Measurements from ENCODE around the gene CEP170B.

The CEP170B gene

DNA sequence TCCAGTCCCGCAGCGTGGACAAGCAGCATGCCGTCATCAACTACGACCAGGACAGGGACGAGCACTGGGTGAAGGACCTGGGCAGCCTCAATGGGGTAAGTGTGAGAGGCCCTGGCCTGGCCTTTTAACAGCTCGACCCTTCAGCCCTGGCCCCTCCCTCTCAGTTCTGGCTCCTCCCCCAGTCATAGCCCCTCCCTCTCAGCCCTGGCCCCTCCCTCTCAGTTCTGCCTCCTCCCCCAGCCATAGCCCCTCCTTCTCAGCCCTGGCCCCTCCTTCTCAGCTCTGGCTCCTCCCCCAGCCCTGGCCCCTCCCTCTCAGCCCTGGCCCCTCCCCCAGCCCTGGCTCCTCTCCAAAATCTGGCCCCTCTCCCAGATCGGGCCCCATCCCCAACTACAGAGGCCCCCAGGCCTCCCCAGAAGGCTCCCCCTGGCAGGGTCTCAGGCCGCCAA lies 11.2 kb downstream of the CEP170B start:
- Histone ChIP-seq H2AFZ (ENCODE audit: low read length) (no peak overlapping the region), H4K20me1 (ENCODE audit: insufficient read depth, low read length, poor library complexity, severe bottlenecking) (no peaks in the 10 kb centered on the region), H3K9me2 (replicated peaks; ENCODE audit: low read depth, low read length) (no peaks in the 10 kb centered on the region), H3K36me3 (ENCODE audit: insufficient read depth, low read length) (no peaks in the 10 kb centered on the region), H3K4me1 (ENCODE audit: insufficient read depth, low read length, poor library complexity, severe bottlenecking) (no peaks in the 10 kb centered on the region), H3K79me2 (ENCODE audit: insufficient read depth, low read length) (no peaks in the 10 kb centered on the region), H3K27me3 (ENCODE audit: insufficient read depth, low read length, poor library complexity, severe bottlenecking) (no peaks in the 10 kb centered on the region), H3F3A (ENCODE audit: low read depth) (no peaks in the 10 kb centered on the region), H3K9ac (ENCODE audit: low read depth, low read length, poor library complexity, severe bottlenecking) (no peak overlapping the region), H3K9me3 (ENCODE audit: insufficient read depth, low read depth, low read length) (no peaks in the 10 kb centered on the region), H3K4me3 (ENCODE audit: low read length, poor library complexity, severe bottlenecking) (no peak overlapping the region), H3K4me2 (ENCODE audit: low read depth, low read length, poor library complexity, severe bottlenecking) (no peak overlapping the region)
- TF ChIP-seq, protein P1, sequence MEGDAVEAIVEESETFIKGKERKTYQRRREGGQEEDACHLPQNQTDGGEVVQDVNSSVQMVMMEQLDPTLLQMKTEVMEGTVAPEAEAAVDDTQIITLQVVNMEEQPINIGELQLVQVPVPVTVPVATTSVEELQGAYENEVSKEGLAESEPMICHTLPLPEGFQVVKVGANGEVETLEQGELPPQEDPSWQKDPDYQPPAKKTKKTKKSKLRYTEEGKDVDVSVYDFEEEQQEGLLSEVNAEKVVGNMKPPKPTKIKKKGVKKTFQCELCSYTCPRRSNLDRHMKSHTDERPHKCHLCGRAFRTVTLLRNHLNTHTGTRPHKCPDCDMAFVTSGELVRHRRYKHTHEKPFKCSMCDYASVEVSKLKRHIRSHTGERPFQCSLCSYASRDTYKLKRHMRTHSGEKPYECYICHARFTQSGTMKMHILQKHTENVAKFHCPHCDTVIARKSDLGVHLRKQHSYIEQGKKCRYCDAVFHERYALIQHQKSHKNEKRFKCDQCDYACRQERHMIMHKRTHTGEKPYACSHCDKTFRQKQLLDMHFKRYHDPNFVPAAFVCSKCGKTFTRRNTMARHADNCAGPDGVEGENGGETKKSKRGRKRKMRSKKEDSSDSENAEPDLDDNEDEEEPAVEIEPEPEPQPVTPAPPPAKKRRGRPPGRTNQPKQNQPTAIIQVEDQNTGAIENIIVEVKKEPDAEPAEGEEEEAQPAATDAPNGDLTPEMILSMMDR (conservative IDR thresholded peaks at IDR 0.05; ENCODE audit: low read length) = no peak
- no peak for TF ChIP-seq EZH2phosphoT487 (IDR thresholded peaks at IDR 0.05; ENCODE audit: borderline replicate concordance)

DNA sequence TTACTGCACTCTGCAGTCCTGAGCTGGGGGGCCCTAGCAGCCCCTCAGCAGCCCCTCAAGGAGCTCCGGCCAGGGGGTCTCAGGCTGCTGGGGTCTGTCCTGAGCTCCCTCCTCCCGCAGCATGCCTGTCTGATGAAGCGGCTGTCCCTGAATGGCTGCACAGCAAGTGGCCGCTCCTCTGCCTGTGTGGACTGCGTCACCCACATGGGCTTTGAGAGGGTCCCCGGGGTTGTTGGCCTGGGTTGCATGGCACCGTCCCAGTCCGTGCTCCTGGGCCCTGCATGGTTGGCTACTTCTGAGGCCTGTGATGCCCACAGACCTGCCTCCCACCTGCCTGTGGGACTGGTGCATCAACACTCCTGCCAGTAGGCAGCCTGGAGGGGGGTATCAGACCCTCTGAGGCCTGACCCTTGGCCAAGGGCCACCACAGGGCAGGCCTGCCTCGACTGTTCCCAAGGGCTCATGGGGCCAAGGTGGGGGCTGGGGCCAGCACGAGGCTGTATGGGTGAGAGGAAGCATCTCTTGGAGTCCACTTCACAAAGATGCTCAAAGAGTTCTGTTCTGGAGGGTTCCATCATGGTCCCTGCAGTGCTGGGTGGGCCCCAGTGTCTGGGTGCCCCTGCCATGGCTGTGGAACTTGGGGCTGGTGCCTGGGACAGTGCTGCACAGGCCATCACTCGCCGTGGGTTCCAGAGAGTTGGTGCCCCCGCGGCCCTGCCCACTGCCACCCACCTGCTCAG lies 12.2 kb downstream of the CEP170B start:
- Histone ChIP-seq H3K36me3 (ENCODE audit: insufficient read depth, low read length) (no peaks in the 10 kb centered on the region), H3F3A (ENCODE audit: low read depth) (no peaks in the 10 kb centered on the region), H3K9ac (ENCODE audit: low read depth, low read length, poor library complexity, severe bottlenecking) (no peak overlapping the region), H3K4me1 (ENCODE audit: insufficient read depth, low read length, poor library complexity, severe bottlenecking) (no peaks in the 10 kb centered on the region), H3K79me2 (ENCODE audit: insufficient read depth, low read length) (no peaks in the 10 kb centered on the region), H2AFZ (ENCODE audit: low read length) (no peak overlapping the region), H3K4me2 (ENCODE audit: low read depth, low read length, poor library complexity, severe bottlenecking) (no peak overlapping the region), H4K20me1 (ENCODE audit: insufficient read depth, low read length, poor library complexity, severe bottlenecking) (no peaks in the 10 kb centered on the region), H3K9me3 (ENCODE audit: insufficient read depth, low read depth, low read length) (no peaks in the 10 kb centered on the region), H3K4me3 (ENCODE audit: low read length, poor library complexity, severe bottlenecking) (no peak overlapping the region), H3K27me3 (ENCODE audit: insufficient read depth, low read length, poor library complexity, severe bottlenecking) (no peaks in the 10 kb centered on the region), H3K9me2 (replicated peaks; ENCODE audit: low read depth, low read length) (no peaks in the 10 kb centered on the region)
- TF ChIP-seq, protein P1 (conservative IDR thresholded peaks at IDR 0.05; ENCODE audit: low read length) = no peak
- no peak for TF ChIP-seq EZH2phosphoT487 (IDR thresholded peaks at IDR 0.05; ENCODE audit: borderline replicate concordance)

DNA sequence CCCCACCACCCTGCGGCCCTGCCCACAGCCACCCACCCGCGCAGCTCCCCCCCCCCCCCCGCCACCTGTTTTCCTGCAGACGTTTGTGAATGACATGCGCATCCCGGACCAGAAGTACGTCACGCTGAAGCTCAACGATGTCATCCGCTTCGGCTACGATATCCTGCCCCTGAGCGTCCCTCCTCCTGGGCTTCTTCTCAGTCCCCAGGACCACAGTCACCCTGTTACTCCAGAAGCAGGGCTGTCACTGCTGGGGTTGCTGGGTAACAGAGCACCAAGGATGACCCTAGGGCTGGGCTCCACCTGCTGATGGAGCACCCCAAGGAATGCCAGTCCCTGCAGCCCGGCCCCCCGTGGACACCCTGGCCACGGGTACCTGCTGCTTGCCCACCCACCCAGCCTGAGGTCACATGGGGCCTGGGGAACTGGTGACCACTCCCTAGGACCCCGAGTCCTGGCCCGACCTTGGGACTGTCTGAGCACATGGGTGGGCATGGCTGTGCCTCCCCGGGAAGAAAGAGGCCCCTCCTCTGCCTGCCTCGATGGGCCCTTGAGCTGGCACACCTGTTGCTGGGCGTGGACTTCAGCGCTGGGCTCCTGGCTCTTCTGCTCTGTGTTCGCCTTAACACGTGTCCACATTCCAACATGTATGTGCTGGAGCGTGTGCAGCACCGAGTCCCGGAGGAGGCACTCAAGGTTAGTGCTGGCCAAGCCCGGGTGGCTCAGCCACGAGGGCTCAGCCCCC lies 12.9 kb downstream of the CEP170B start:
- Histone ChIP-seq H2AFZ (ENCODE audit: low read length) (no peak overlapping the region), H3F3A (ENCODE audit: low read depth) (no peaks in the 10 kb centered on the region), H3K79me2 (ENCODE audit: insufficient read depth, low read length) (no peaks in the 10 kb centered on the region), H3K9ac (ENCODE audit: low read depth, low read length, poor library complexity, severe bottlenecking) (no peak overlapping the region), H4K20me1 (ENCODE audit: insufficient read depth, low read length, poor library complexity, severe bottlenecking) (no peaks in the 10 kb centered on the region), H3K4me3 (ENCODE audit: low read length, poor library complexity, severe bottlenecking) (no peak overlapping the region), H3K27me3 (ENCODE audit: insufficient read depth, low read length, poor library complexity, severe bottlenecking) (no peaks in the 10 kb centered on the region), H3K9me3 (ENCODE audit: insufficient read depth, low read depth, low read length) (no peaks in the 10 kb centered on the region), H3K9me2 (replicated peaks; ENCODE audit: low read depth, low read length) (no peaks in the 10 kb centered on the region), H3K4me1 (ENCODE audit: insufficient read depth, low read length, poor library complexity, severe bottlenecking) (no peaks in the 10 kb centered on the region), H3K4me2 (ENCODE audit: low read depth, low read length, poor library complexity, severe bottlenecking) (no peak overlapping the region), H3K36me3 (ENCODE audit: insufficient read depth, low read length) (no peaks in the 10 kb centered on the region)
- no peak for TF ChIP-seq EZH2phosphoT487 (IDR thresholded peaks at IDR 0.05; ENCODE audit: borderline replicate concordance)
- TF ChIP-seq, protein P1 (conservative IDR thresholded peaks at IDR 0.05; ENCODE audit: low read length) = no peak

Measured in Loucy (cell line).